ENCODE results near the gene SF3A1. TPM values are rescaled to one million over a fixed set of nuclear protein-coding genes. Genes with fewer than 3 reads are reported as not detected.
A peak's percentile ranks its signal among the peaks of the same experiment; 100 is the strongest.

Gene SF3A1
- total and polyA plus RNA-seq, 2 donors (not counting 1 experiment from before 2014, with no cell fraction given), result 17.0 to 22.9 TPM

GRCh38 chr22:30292069-30292970 is 64.4 kb downstream of the SF3A1 start:
- H3K4me1 ChIP-seq (ENCODE audit: control insufficient read depth, extremely low read depth, insufficient read depth, low read length), result peaks cover 15% of the 10 kb centered on the region

GRCh38 chr22:30291058-30291892 is 65.4 kb downstream of the SF3A1 start:
- Histone ChIP-seq H3K27ac (ENCODE audit: insufficient read depth, low read length) (peak overlapping the region; percentile 17), H3K9me3 (ENCODE audit: control insufficient read depth, insufficient read depth, low read depth, low read length) (no peaks in the 10 kb centered on the region), H3K4me3 (replicated peaks in 1 of 4; ENCODE audit: control extremely low read depth in 1 of 4, insufficient read depth in 1 of 4, low read depth in 3 of 4, low read length in 4 of 4) (no peak overlapping the region), H4K20me1 (ENCODE audit: control insufficient read depth, extremely low read depth, insufficient read depth, low read length) (no peaks in the 10 kb centered on the region), H3K4me1 (ENCODE audit: control insufficient read depth, extremely low read depth, insufficient read depth, low read length) (peaks cover 15% of the 10 kb centered on the region), H3K9ac (ENCODE audit: insufficient read depth, low read length) (no peak overlapping the region), H2AFZ (ENCODE audit: low read length) (no peak overlapping the region), H3K4me2 (ENCODE audit: extremely low read depth, insufficient read depth, low read length) (no peak overlapping the region), H3K36me3 (ENCODE audit: control insufficient read depth, insufficient read depth, low read length) (peaks cover 13% of the 10 kb centered on the region), H3K79me2 (ENCODE audit: control insufficient read depth, insufficient read depth, low read length) (no peaks in the 10 kb centered on the region), H3K27me3 (ENCODE audit: control insufficient read depth, insufficient read depth, low read length) (no peaks in the 10 kb centered on the region)
- peak; percentile 39 to 69 for DNase-seq (ENCODE audit: low read depth in 2 of 2)
- TF ChIP-seq EZH2 (IDR thresholded peaks at IDR 0.05; ENCODE audit: low read length, missing control alignments), result no peak
- TF ChIP-seq CTCF (conservative IDR thresholded peaks at IDR 0.05 in 1 of 2, IDR thresholded peaks at IDR 0.05 in 1 of 2; ENCODE audit: low read depth in 1 of 2, low read length in 2 of 2), result no peak

More at GRCh38 chr22:30292069-30292970, 64.4 kb downstream of the SF3A1 start:
- Histone ChIP-seq H3K9me3 (ENCODE audit: control insufficient read depth, insufficient read depth, low read depth, low read length) (no peaks in the 10 kb centered on the region), H3K4me3 (replicated peaks in 1 of 4; ENCODE audit: control extremely low read depth in 1 of 4, insufficient read depth in 1 of 4, low read depth in 3 of 4, low read length in 4 of 4) (no peak overlapping the region), H4K20me1 (ENCODE audit: control insufficient read depth, extremely low read depth, insufficient read depth, low read length) (no peaks in the 10 kb centered on the region), H3K9ac (ENCODE audit: insufficient read depth, low read length) (no peak overlapping the region), H3K36me3 (ENCODE audit: control insufficient read depth, insufficient read depth, low read length) (peaks cover 13% of the 10 kb centered on the region), H2AFZ (ENCODE audit: low read length) (no peak overlapping the region), H3K27me3 (ENCODE audit: control insufficient read depth, insufficient read depth, low read length) (no peaks in the 10 kb centered on the region), H3K4me2 (ENCODE audit: extremely low read depth, insufficient read depth, low read length) (no peak overlapping the region), H3K79me2 (ENCODE audit: control insufficient read depth, insufficient read depth, low read length) (no peaks in the 10 kb centered on the region), H3K27ac (ENCODE audit: insufficient read depth, low read length) (no peak overlapping the region)
- TF ChIP-seq CTCF (conservative IDR thresholded peaks at IDR 0.05 in 1 of 2, IDR thresholded peaks at IDR 0.05 in 1 of 2; ENCODE audit: low read depth in 1 of 2, low read length in 2 of 2), result no peak
- TF ChIP-seq EZH2 (IDR thresholded peaks at IDR 0.05; ENCODE audit: low read length, missing control alignments), result no peak
- no peak for DNase-seq (ENCODE audit: low read depth in 2 of 2)

Data from fibroblast of lung (primary cell).